HG03575 (cell line): Measurements from ENCODE around the gene ESF1.
A peak's percentile ranks its signal among the peaks of the same experiment; 100 is the strongest.

ENCODE experiments used
- ATAC-seq: cut with Tn5 transposase; IDR thresholded peaks from one replicate; pipeline ENCODE4 v1.9.1; 2021; ENCODE audit not compliant: unreplicated experiment, insufficient number of reproducible peaks, low FRiP score; ENCODE audit errors: extremely low read depth

Gene ESF1

DNA sequence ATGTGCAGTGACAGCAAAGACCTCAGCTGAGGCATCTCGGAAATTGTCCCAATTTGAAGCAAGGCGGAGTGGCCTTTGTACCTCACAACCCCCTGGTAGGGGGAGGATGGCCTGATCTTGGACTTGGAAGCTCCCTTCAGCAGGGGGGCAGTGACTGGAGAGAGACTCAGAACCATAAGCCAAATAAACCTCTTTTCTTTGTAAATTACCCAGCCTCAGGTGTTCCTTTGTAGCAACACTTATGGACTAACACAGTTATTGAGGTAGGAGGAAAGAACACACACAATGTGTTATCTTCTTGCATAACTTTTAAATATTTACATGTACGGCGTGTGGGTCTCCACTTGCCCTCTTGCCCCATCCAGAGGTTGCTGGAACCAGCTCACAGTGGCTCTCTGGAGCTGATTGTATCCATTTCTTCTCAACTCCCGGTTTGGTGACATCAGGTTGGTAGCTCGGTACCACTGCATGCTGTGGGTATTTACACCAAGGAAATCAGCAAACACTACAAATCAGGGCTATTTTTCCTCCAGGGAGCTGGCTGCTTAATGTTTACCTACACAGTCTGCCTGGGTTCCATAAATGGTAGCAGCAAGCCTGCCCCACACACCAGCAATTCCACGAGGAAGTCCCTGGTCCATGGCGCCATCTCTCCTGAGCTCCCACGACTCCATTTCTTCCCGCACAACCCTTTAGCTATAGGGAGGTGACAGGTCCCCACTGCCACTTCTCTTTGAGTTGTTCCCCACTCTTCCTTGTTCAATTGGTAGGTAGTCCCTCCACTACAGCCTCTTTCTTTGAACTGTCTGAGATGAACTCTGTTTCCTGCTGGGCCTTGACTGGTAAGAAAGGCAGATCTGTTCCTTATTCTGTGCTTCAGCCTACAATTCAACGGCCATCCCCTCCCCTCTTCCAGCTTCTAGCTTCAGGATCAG, 91.7 kb downstream of the ESF1 start:
- ATAC-seq = no peak

DNA sequence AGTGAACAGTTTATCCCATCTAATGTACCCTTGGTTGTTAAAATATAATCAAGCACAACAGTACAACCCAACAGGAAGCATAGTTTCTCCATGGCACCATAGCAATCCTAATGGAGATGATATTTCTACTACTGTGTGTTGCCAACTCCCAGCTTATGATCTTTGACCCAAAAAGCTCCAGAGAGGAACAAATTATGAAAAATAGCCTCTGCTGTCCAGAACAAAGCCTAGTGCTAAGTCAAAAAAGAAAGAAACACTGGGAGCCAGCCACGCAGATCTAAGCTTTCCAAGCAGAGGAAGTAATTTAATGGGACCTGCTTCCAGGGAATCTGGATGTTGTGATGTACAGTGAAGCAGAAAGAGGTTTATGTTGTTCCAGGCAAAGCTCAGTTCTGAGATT, 93.8 kb downstream of the ESF1 start:
- no peak for ATAC-seq

DNA sequence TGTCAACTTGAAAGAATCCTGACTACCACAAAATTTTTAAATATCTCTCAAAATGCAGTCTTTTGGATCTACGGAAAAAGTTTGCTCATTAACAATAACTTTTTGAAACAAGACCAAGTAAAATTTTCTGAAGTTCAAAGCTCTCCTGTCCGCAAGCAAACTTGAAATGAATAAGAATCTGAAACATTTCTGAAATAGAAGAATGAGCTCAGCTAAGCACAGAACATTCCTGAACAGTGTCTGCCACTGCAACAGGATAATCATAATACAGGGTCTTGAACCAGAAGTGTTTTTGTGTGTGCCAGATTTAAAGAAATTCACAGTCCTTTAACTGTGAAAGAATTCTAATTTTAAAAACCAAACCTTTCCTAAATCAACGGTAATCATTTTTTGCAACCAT, 96.9 kb downstream of the ESF1 start:
- no peak for ATAC-seq

DNA sequence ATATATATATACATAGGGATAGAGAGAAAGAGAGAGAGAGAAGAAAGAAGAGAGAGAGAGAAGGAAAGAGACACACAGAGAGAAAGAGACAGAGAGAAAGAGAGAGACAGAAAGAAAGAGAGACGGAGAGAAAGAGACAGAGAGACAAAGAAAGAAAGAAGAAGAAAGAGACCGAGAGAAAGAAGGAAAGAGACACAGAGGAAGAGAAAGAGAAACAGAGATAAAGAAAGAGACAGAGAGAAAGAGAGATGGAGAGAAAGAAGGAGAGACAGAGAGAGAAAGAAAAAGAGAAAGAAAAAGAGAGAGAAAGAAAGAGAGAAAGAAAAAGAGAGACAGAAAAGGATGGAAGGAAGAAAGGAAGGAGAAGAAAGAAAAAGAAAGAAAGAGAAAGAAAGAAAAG, 99.1 kb downstream of the ESF1 start:
- no peak for ATAC-seq

DNA sequence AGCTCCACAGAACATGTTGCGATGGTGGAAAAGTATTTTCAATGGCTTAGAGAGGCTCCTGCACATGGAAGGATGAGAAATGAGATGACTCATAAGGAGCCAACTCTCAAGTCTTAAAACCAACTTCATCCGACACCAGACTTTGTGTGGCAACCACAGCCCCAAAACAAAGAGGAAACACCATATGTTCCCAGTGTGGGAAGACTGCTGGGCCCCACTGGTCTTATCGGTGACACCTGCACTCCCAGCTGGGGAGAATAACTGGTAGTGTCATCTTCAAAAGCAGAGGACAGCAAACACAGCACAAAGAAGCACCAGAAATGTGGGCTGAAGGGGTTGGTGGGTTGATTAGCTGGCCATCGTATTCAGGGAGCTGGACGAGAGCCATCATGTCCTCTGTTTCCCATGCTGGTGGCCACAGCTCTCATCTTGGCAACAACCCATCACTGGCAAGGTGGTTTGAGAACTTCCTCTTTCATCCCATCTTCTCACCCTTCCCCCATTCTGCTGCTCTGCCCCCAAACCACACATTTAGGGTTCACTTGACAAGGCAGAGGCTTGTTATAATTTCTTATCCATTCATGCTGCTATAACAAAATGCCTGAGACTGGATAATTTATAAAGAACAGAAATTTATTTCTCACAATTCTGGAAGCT, 100.0 kb downstream of the ESF1 start:
- peak; percentile 79 for ATAC-seq

DNA sequence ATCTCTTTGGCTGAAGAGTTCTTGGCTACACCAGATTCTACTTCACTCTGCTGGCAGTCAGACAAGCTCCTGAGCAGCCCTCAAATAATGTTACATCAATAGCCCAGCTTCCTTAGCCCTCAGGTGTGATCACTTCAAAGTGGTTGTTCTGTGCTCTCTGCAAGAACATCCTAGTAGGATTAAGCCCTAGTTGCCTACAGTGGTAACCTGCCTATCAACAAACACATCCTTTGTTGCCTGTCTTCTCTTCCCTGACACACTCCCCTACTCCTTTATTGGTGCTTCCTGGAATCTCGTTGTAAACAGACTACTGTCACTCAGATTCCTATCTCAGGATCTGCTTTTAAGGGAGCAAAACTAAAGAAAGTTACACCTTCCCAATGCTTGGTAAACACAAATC, 100.9 kb downstream of the ESF1 start:
- ATAC-seq = no peak

DNA sequence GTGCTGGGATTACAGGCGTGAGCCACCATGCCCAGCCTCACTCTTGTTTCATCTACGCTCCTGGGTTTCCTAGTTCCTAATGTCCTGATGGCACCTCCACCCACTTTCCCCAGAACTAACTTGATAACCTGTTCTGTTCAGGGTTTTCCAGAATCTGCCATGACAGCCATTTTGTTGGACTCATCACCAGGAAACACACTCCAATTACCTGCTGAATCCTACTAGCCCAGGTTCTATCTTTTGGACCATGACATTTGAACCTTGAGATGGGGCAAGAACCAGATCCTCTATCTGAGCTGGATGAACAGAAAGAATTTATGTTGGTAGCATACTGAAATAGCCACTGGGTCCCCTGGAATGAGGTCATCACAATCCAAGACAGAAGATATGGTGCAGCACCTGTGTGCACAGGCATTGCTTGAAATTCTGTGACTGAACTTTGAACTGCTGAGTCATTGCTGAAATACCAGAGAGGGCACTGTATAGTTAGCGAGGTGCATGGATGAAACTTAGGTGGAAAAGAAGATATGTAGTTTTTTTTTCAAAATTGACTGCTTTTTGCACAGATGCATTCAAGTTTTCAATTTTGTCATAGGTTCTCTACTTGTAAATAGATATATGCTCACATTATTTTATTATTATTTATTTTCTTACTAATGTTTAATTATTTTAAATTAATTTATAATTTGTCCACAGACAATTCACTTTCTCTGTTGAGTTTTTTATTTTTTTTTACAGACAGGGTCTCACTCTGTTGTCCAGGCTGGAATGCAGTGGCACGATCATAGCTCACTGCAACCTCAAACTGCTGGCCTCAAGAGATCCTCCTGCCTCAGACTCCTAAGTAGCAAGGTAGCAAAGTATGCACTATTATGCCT, 103.2 kb downstream of the ESF1 start:
- ATAC-seq = peak; percentile 73

DNA sequence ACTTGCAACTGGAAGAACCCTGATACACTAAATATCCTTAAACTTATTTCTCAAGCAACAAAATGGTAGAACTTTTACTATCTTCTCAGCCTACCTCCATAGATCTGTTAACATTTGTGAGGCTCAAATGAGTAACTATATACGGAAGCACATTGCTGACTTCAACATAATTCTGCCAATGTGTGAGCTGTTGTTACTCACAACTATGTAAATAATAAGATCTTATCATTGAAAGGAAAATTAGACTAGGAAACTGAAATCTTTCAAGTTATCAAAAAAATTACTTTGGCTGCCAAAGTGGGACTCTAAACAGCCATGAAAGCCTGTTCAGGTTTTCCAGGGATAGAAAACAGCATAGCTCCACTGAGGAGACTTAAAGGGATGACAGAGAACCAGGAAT, 105.8 kb downstream of the ESF1 start:
- ATAC-seq = no peak

DNA sequence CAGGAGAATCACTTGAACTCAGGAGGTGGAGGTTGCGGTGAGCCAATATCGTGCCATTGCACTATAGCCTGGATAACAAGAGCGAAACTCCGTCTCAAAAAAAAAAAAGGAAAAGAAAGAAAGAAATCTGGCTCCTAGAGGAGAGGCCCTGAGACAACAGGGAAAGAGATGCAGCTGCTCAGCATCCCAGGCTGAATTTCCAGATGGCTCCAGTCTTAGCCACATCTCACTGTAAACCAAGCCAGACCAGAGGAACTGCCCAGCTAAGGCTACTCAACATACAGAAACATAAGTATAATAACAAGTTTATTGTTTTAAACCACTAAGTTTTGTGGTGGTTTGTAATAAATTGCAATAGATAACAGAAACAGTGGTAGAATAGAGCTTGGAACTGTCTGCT, 107.5 kb downstream of the ESF1 start:
- ATAC-seq = no peak

DNA sequence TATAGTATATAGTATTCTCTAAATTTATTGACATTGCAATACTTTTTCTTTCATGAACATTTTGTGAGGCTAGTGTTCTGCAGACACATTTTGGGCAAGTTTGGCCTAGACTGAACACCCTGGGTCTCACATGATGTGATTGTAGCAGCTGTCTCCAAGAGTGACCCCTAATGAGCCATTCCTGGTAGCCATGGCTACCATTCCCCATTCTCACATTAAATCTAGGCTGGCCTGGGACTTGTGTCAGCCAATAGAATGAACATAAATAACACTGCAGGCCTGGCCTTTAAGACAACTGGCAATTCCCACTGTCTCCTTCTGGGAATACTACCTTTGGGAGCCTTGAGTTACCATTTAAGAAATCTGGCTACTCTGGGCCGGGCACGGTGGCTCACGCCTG, 108.0 kb downstream of the ESF1 start:
- no peak for ATAC-seq

DNA sequence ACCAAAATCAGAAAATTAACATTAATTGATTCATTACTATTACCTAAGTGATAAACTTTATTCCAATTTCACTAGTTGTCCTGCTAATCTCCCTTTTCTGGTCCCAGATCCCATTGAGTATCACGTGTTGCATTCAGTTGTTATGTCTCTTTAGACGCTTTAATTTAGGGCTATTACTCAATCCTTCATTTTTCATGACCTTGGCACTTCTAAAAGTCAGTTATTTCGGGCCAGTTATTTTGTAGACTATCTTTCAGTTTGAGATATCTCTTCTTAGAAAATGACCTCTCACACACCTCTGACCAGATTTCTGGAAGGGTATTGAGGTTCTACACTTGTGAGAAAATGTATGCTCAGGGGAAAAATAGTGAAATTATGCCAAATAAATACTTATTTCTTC, 112.0 kb downstream of the ESF1 start:
- ATAC-seq = no peak

DNA sequence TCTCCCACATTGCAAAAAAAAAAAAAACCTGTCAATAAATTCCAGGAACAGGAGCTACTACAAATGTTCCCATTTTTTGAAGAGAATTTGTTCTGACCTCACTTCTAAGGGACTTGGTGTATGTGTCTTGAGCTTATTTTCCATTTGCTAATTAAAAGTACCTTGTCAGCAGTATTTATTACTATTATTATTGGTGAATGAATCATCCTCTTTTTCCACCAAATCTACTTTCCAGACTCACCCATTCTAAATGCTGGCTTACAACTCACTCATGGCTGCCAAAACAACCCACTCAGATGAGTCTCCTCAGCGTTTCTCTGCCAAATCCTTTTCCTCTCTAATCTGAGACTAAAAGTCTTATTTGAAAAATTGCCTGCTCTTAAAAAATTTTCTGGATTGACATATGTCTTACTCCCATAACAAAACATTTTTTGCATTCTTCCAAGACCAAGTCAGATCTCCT, 112.8 kb downstream of the ESF1 start:
- ATAC-seq = no peak

DNA sequence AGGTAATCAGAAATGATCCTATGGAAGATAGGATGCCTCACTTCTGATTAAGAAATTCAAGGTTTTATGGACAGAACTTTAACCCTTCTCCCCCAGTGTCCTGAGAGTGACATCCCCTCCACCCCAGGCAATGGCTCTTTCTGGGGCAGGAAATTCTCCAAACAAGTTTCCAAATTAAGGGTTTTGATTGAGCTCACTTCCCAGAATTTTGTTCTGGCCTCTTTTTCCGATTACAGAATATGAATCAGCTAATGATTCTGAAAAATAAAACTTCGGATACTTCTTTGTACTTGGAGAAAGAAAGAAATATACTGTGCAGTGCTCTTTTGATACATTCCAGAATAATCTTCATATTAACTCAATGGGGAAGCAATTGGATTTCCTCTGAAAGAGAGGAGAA, 113.2 kb downstream of the ESF1 start:
- no peak for ATAC-seq

DNA sequence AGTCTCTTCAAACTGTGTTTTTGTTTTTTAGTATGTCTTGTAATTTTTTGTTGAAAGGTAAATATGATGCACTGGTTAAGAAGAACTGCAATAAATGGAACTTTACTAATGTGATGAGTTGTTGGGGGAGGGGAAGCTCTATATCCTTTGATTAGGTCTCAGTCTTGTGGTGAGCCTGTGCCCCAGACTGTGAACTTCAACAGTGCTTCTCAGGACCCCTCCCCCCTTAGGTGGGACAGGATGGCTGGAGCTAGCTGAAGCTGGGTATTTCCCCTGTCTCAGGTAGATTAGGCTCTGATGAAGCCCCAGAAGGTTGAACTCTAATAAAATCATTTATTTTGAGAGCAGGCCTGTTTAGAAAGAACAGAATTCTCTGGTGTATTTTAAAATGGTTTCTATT, 114.6 kb downstream of the ESF1 start:
- no peak for ATAC-seq

DNA sequence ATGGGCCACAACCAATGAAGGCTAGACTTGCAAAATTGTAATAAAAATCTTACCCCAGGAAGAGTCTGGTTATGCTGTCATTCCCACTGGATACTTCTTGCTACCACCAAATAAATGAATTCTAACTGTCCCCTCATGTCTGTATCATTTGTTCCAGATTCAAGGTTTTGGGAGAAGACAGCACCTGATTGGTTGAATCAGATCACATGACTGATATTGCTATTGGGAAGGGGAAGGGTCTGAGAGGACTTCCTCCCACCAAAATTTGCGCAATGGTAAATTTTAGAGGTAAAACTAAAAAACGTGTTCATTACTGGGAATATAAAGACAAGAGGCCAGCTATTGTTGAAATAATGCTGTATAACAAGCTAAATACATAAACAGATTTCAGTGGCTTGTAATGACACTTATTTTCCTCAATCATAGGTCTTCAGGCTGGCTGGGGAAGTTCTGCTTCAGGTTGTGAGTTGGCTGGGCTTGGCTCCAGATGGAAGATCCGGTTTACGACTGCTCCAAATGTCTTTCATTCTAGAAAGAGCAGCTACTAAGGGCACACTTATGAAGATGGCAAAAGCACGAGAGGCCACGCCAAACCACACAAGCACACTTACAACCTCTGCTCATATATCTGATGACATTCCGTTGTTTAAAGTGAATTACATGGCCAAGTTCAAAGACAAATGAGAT, 118.9 kb downstream of the ESF1 start:
- ATAC-seq = no peak
